H9 (cell line): ENCODE results near the gene C1QTNF9B. TPM values are rescaled to one million over a fixed set of nuclear protein-coding genes. Genes with fewer than 3 reads are reported as not detected.

Experiments used
- DNase-seq: peaks from one replicate; pipeline ENCODE4 v3.0.0-alpha.2; 2017
- H2AFZ ChIP-seq: one replicate; pipeline ENCODE4 v1.6.1; 2013; ENCODE audit warnings: mild to moderate bottlenecking, low read length, control low read depth, moderate library complexity
- H2AK5ac ChIP-seq: 2 replicates; pipeline ENCODE4 v1.6.1; 2013; ENCODE audit warnings: low read length, control low read depth, mixed read lengths; ENCODE audit not compliant: insufficient read length
- H2BK120ac ChIP-seq: one replicate; pipeline ENCODE4 v1.6.1; 2013; ENCODE audit warnings: low read depth, mild to moderate bottlenecking, low read length, control low read depth, inconsistent platforms; ENCODE audit not compliant: poor library complexity, severe bottlenecking
- H2BK12ac ChIP-seq: 2 replicates; pipeline ENCODE4 v1.6.1; 2013; ENCODE audit warnings: low read length, control low read depth, mixed read lengths, low read depth; ENCODE audit not compliant: insufficient read length
- H2BK15ac ChIP-seq: 2 replicates; pipeline ENCODE4 v1.6.1; 2013; ENCODE audit warnings: low read depth, low read length, control low read depth
- H2BK20ac ChIP-seq: one replicate; pipeline ENCODE4 v1.6.1; 2013; ENCODE audit warnings: low read depth, mild to moderate bottlenecking, low read length, control low read depth, inconsistent platforms; ENCODE audit not compliant: poor library complexity, severe bottlenecking
- H2BK5ac ChIP-seq: 2 replicates; pipeline ENCODE4 v1.6.1; 2013; ENCODE audit warnings: low read length, control low read depth, mixed read lengths; ENCODE audit not compliant: insufficient read length
- H3K14ac ChIP-seq: 2 replicates; pipeline ENCODE4 v1.6.1; 2013; ENCODE audit warnings: low read length, control low read depth; ENCODE audit not compliant: insufficient read depth
- H3K18ac ChIP-seq: 2 replicates; pipeline ENCODE4 v1.6.1; 2013; ENCODE audit warnings: low read depth, mild to moderate bottlenecking, mixed read lengths, low read length, control low read depth; ENCODE audit not compliant: insufficient read length
- H3K23ac ChIP-seq: 2 replicates; pipeline ENCODE4 v1.6.1; 2013; ENCODE audit warnings: low read length, control low read depth, mixed read lengths, low read depth; ENCODE audit not compliant: insufficient read length
- H3K23me2 ChIP-seq: 2 replicates; pipeline ENCODE4 v1.6.1; 2013; ENCODE audit warnings: low read depth, mild to moderate bottlenecking, mixed read lengths, low read length, control low read depth; ENCODE audit not compliant: insufficient read length, poor library complexity, severe bottlenecking
- H3K27ac ChIP-seq: 2 replicates; pipeline ENCODE4 v1.5.1; 2013; ENCODE audit warnings: low read length, control low read depth, mixed read lengths, low read depth; ENCODE audit not compliant: insufficient read length
- H3K27me3 ChIP-seq: 2 replicates; pipeline ENCODE4 v1.6.1; 2013; ENCODE audit warnings: low read length, control low read depth, inconsistent platforms; ENCODE audit not compliant: insufficient read depth
- H3K4ac ChIP-seq: 2 replicates; pipeline ENCODE4 v1.6.1; 2013; ENCODE audit warnings: low read depth, mild to moderate bottlenecking, control low read depth, inconsistent platforms, low read length, moderate library complexity
- H3K4me1 ChIP-seq: 2 replicates; pipeline ENCODE4 v1.6.1; 2013; ENCODE audit warnings: low read length, control low read depth, inconsistent platforms; ENCODE audit not compliant: insufficient read depth
- H3K4me2 ChIP-seq: 2 replicates; pipeline ENCODE4 v1.6.1; 2013; ENCODE audit warnings: low read length, control low read depth, mixed read lengths; ENCODE audit not compliant: insufficient read length, insufficient read depth
- H3K56ac ChIP-seq: 2 replicates; pipeline ENCODE4 v1.6.1; 2013; ENCODE audit warnings: low read depth, mild to moderate bottlenecking, mixed read lengths, low read length, control low read depth; ENCODE audit not compliant: insufficient read length
- H3K79me1 ChIP-seq: 2 replicates; pipeline ENCODE4 v1.6.1; 2013; ENCODE audit warnings: low read depth, mild to moderate bottlenecking, moderate library complexity, low read length, control low read depth, inconsistent platforms; ENCODE audit not compliant: insufficient read depth, poor library complexity, severe bottlenecking
- H3K79me2 ChIP-seq: 2 replicates; pipeline ENCODE4 v1.6.1; 2013; ENCODE audit warnings: low read length, control low read depth, inconsistent platforms; ENCODE audit not compliant: insufficient read depth
- H3K9ac ChIP-seq: 2 replicates; pipeline ENCODE4 v1.6.1; 2013; ENCODE audit warnings: low read length, control low read depth, mixed read lengths; ENCODE audit not compliant: insufficient read length; ENCODE audit errors: extremely low read depth
- H3K9me3 ChIP-seq: one replicate; pipeline ENCODE4 v1.6.1; 2013; ENCODE audit warnings: low read depth, low read length, inconsistent platforms; ENCODE audit not compliant: control insufficient read depth
- H3T11ph ChIP-seq: one replicate; pipeline ENCODE4 v1.6.1; 2013; ENCODE audit warnings: mild to moderate bottlenecking, low read length, control low read depth, inconsistent platforms
- H4K20me1 ChIP-seq: one replicate; pipeline ENCODE4 v1.6.1; 2013; ENCODE audit not compliant: control insufficient read depth, insufficient read length, insufficient read depth
- H4K5ac ChIP-seq: 2 replicates; pipeline ENCODE4 v1.6.1; 2013; ENCODE audit warnings: low read depth, mild to moderate bottlenecking, mixed read lengths, low read length, control low read depth; ENCODE audit not compliant: insufficient read length
- H4K8ac ChIP-seq: replicated peaks from 2 replicates; pipeline ENCODE4 v1.6.1; 2013; ENCODE audit warnings: low read length, control low read depth, mixed read lengths, low read depth; ENCODE audit not compliant: insufficient read length
- H4K91ac ChIP-seq: 2 replicates; pipeline ENCODE4 v1.6.1; 2013; ENCODE audit warnings: low read depth, mild to moderate bottlenecking, moderate library complexity, mixed read lengths, low read length, control low read depth; ENCODE audit not compliant: insufficient read length
- H3K27ac Mint-ChIP-seq, 3 experiments: 2 replicates in 2 of 3; 3 replicates in 1 of 3; pipeline ENCODE4 v1.8.0; 2020 to 2021; ENCODE audit warnings: mixed read lengths in 3 of 3, mild to moderate bottlenecking in 1 of 3, moderate library complexity in 1 of 3
- H3K27me3 Mint-ChIP-seq: 2 replicates; pipeline ENCODE4 v1.8.0; 2021; ENCODE audit warnings: low read depth, mild to moderate bottlenecking, moderate library complexity, mixed read lengths
- H3K36me3 Mint-ChIP-seq, 3 experiments: 2 replicates in 2 of 3; 3 replicates in 1 of 3; pipeline ENCODE4 v1.8.0; 2020 to 2021; ENCODE audit warnings: low read depth in 3 of 3, mixed read lengths in 3 of 3; ENCODE audit not compliant: insufficient read depth in 1 of 3
- H3K4me1 Mint-ChIP-seq, 2 experiments: 2 replicates each; pipeline ENCODE4 v1.8.0; 2020; ENCODE audit warnings: mixed read lengths in 2 of 2
- H3K4me3 Mint-ChIP-seq, 2 experiments: 2 replicates in 1 of 2; 3 replicates in 1 of 2; pipeline ENCODE4 v1.8.0; 2020 to 2021; ENCODE audit warnings: mild to moderate bottlenecking in 2 of 2, mixed read lengths in 2 of 2, moderate library complexity in 1 of 2
- H3K9me3 Mint-ChIP-seq, 2 experiments: 2 replicates in 1 of 2; 3 replicates in 1 of 2; pipeline ENCODE4 v1.8.0; 2020; ENCODE audit warnings: mild to moderate bottlenecking in 2 of 2, mixed read lengths in 2 of 2, moderate library complexity in 1 of 2
- CTCF ChIP-seq: fragments of 200-600 bp; sonication (generic); conservative IDR thresholded peaks from 3 replicates; pipeline ENCODE4 v1.8.0; 2021; ENCODE audit warnings: antibody characterized with exemption, mild to moderate bottlenecking
- WGBS: extraction: QIAGEN DNeasy Blood & Tissue Kit; methylation state at CpG from one replicate; pipeline ENCODE4 v1.1.7; 2013; ENCODE audit warnings: missing lambda C conversion rate, low lambda C conversion rate, mixed read lengths; ENCODE audit not compliant: insufficient read length; ENCODE audit errors: extremely low coverage; 5-methylcytosine and 5-hydroxymethylcytosine counted together
- total RNA-seq: library from RNA; stranded (reverse); gene quantifications from 2 replicates; pipeline ENCODE4 v1.2.1, GENCODE V29; 2021

Gene C1QTNF9B
- total RNA-seq, 1 experiment from 2014 or later, result not detected

GRCh38 chr13:23861310-23861709, 36.0 kb downstream of the C1QTNF9B start:
- H3K9me3 Mint-ChIP-seq, result no peaks in the 10 kb centered on the region
- H3K27me3 Mint-ChIP-seq, result no peaks in the 10 kb centered on the region
- Histone ChIP-seq H3K9me3 (no peaks in the 10 kb centered on the region), H2AK5ac (no peak overlapping the region), H2BK15ac (no peak overlapping the region), H3K18ac (no peak overlapping the region), H3K9ac (no peak overlapping the region), H4K91ac (no peak overlapping the region), H4K20me1 (no peaks in the 10 kb centered on the region), H2BK12ac (no peak overlapping the region), H2AFZ (no peak overlapping the region), H3K23ac (no peak overlapping the region), H3K4me1 (peaks cover 3% of the 10 kb centered on the region), H3T11ph (no peak overlapping the region), H3K27me3 (no peaks in the 10 kb centered on the region; the same call in 1 of the 2 replicates), H3K27ac (no peak overlapping the region), H3K4me2 (no peak overlapping the region), H2BK20ac (no peak overlapping the region), H3K56ac (no peak overlapping the region), H4K5ac (no peak overlapping the region), H3K79me2 (no peaks in the 10 kb centered on the region), H3K4ac (no peak overlapping the region), H2BK5ac (no peak overlapping the region), H2BK120ac (no peak overlapping the region), H3K14ac (no peak overlapping the region), H3K23me2 (no peaks in the 10 kb centered on the region), H3K79me1 (no peaks in the 10 kb centered on the region), H4K8ac (no peak overlapping the region)
- H3K4me3 Mint-ChIP-seq, result no peak overlapping the region
- no CpG with 5 or more reads among the region's 2 CpGs for WGBS
- TF ChIP-seq CTCF, result no peak
- H3K4me1 Mint-ChIP-seq, result peaks cover 3 to 4% of the 10 kb centered on the region in 2 experiments
- H3K27ac Mint-ChIP-seq, result no peak overlapping the region
- peaks cover 0 to 3% (median 0%) of the 10 kb centered on the region in 3 experiments; a peak in 2 of 7 replicates for H3K36me3 Mint-ChIP-seq
- no peak for DNase-seq
